NCI-H146 treated with DMSO at 0.1 percent for 48 hours (cell line): ENCODE measurements around the gene IL17RA.

Experiments
- DNase-seq: peaks from one replicate; lab custom pipeline; 2025; ENCODE audit not compliant: unreplicated experiment; lab: John Stamatoyannopoulos, UW

Gene IL17RA

DNA sequence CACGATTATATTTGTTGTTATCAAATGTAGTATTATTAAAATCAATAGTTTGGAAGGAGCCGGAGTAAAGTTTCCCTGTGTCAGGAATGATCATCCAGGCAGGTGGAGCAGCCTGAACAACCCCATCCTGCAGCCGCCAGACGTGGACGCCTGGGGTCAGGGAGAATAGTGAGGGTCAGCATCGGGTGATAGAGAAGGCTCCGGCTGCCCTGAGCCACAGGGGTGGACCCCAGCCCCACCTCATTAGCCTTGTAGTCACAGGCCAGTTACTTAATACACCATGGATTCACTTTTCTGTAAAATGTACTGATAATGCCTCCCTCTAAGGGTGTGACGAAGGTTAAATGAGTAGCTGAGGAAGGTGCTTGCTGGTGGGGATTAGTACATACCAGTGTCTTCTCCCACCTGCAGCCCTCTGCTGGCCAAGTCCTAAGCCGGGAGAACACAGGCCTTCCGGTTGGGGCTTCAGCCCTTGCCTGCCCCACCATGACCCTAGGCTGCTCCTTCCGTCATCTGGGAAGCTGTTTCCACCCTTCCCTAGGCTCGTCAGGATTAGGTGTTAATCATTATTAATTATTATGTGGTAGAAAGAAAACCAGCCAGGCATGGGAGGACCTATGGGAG lies 21.5 kb downstream of the IL17RA start:
- DNase-seq = no peak

DNA sequence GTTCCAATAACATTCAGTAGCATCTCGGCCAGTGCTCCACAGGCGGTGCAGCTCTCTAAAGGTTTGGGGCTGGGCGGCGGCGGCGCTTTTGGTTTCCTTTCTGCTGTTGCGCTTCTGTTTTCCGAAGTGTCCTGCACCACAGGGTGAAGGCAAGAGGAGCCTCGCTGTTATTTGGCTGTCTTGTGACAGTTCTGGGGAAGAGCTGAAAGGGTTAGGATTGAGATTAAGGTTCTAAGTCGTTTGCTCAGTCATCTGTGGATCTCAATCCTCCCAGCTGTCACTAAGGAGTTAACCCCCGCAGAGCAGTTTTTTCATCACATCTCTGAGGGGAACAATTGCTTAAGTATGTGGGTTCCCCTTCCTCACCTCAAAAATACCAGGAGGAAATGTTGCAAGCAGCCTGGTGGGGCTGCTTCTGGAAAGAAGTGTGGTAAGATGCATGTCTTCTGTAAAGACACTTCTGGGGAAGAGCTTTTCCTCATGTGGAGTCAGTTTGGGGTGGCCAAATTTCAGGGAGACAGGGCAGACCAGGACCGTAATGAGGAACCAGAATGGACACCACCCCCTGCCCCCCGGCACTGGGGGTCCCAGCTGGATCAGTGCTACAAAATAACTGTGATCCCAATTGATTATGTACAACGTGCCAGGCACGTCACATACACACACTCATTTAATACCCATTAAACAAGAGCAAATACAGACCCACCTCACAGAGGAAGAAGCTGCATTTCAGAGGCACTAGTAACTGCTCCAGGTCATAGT lies 22.2 kb downstream of the IL17RA start:
- DNase-seq = no peak

- no peak for DNase-seq
These were observed 22.7 kb downstream of the IL17RA start for GRCh38 chr22:17107547-17107810.

GRCh38 chr22:17108256-17109112 lies 23.7 kb downstream of the IL17RA start:
- no peak for DNase-seq

DNA sequence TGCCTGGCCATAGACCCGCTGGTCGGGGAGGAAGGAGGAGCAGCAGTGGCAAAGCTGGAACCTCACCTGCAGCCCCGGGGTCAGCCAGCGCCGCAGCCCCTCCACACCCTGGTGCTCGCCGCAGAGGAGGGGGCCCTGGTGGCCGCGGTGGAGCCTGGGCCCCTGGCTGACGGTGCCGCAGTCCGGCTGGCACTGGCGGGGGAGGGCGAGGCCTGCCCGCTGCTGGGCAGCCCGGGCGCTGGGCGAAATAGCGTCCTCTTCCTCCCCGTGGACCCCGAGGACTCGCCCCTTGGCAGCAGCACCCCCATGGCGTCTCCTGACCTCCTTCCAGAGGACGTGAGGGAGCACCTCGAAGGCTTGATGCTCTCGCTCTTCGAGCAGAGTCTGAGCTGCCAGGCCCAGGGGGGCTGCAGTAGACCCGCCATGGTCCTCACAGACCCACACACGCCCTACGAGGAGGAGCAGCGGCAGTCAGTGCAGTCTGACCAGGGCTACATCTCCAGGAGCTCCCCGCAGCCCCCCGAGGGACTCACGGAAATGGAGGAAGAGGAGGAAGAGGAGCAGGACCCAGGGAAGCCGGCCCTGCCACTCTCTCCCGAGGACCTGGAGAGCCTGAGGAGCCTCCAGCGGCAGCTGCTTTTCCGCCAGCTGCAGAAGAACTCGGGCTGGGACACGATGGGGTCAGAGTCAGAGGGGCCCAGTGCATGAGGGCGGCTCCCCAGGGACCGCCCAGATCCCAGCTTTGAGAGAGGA lies 24.5 kb downstream of the IL17RA start:
- DNase-seq = no peak

DNA sequence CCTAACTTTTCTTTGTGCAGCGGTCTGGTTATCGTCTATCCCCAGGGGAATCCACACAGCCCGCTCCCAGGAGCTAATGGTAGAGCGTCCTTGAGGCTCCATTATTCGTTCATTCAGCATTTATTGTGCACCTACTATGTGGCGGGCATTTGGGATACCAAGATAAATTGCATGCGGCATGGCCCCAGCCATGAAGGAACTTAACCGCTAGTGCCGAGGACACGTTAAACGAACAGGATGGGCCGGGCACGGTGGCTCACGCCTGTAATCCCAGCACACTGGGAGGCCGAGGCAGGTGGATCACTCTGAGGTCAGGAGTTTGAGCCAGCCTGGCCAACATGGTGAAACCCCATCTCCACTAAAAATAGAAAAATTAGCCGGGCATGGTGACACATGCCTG lies 25.2 kb downstream of the IL17RA start:
- no peak for DNase-seq

DNA sequence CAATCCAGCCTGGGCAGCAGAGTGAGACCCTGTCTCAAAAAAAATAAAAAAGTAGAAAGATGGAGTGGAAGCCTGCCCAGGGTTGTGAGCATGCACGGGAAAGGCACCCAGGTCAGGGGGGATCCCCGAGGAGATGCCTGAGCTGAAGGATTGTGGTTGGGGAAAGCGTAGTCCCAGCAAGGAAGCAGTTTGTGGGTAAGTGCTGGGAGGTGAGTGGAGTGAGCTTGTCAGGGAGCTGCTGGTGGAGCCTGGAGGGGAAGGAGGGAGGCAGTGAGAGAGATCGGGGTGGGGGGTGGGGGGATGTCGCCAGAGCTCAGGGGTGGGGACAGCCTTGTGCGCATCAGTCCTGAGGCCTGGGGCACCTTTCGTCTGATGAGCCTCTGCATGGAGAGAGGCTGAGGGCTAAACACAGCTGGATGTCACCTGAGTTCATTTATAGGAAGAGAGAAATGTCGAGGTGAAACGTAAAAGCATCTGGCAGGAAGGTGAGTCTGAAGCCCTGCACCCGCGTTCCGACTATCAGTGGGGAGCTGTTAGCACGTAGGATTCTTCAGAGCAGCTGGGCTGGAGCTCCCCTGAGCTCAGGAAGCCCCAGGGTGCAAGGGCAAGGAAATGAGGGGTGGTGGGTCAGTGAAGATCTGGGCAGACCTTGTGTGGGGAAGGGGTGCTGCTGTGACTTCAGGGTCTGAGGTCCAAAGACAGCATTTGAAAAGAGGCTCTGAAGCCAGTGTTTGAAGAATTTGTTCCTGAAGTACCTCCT lies 26.2 kb downstream of the IL17RA start:
- DNase-seq = no peak

DNA sequence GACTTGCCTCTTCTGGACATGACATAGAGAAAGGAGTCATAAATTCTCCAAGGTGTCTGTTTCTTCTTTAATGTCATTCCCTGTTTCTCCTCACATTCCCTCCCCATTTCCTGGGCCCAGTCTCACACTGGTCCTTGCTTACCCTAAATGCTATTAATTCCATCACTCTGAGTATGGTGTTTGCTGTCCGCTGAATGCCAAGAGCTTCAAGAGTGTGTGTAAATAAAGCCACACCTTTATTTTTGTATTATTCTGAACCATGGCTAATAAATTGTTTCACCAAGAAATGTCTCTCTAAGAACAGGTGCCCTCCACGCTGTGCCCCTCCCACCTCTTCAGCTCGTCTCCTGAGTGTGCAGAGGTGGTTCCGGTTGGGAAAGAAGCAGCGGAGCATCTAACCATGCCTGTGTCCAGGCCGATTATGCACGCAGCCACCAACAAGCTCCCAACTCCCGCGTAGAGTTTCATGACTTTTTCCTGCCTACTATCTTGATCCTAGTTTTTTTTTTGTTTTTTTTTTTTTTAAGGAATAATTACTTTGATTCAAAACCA lies 27.8 kb downstream of the IL17RA start:
- DNase-seq = no peak

DNA sequence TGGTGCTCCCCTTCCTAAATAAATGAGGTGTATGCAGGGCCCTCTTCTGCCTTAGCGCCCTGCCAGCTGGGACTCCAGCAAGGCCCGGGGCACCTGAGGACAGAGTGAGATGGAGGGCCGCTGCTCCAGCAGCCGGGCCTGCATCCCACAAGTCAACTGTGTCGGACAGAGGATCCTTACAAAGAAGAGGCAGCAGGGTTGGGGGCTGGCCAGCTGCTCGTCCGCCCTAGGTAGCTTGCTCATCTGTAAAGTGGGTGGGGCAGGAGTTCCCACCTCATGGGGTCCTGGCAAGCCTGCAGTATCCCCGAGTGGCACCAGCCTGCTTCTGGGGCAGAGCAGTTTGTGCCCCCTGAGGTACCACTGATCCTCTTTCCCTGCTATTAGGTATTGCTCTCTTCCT lies 28.8 kb downstream of the IL17RA start:
- no peak for DNase-seq

DNA sequence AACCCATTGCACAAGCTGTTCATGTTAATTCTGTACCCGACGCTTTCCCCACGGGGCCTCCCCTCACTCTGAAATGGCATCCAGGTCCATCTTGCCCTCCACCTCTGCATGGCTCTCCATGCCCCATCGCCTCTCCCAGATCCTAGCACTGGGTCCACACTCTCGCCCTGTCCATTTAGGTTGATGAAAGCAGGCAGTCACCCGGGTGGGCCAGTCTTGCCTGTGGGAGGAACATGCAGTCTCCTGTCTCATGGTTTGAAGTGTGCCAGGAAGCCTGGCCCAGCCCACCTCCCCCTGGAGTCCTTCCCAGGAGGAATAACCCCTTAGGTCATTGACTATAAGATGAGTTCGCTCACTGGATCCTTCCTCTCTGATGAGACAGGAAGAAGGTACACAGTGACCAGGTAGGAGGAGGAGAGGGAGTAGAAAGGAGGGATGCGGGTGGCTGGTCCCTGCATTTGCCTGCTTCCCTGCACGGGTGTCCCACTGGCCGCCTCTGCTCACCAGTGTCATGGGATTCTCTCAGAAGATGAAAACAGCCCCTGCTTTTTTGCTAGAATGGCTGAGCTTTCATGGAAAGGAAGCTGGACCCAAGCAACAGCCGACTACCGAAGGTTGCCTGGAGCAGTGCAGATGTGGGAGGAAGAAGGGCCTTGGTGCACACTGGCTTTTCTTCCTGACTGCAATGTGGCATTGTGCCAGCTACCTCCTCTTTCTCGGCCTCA lies 29.5 kb downstream of the IL17RA start:
- DNase-seq = no peak

- no peak for DNase-seq
These were observed 30.1 kb downstream of the IL17RA start for GRCh38 chr22:17114898-17115235.

- no peak for DNase-seq
These were observed 30.4 kb downstream of the IL17RA start for GRCh38 chr22:17115236-17115635.

DNA sequence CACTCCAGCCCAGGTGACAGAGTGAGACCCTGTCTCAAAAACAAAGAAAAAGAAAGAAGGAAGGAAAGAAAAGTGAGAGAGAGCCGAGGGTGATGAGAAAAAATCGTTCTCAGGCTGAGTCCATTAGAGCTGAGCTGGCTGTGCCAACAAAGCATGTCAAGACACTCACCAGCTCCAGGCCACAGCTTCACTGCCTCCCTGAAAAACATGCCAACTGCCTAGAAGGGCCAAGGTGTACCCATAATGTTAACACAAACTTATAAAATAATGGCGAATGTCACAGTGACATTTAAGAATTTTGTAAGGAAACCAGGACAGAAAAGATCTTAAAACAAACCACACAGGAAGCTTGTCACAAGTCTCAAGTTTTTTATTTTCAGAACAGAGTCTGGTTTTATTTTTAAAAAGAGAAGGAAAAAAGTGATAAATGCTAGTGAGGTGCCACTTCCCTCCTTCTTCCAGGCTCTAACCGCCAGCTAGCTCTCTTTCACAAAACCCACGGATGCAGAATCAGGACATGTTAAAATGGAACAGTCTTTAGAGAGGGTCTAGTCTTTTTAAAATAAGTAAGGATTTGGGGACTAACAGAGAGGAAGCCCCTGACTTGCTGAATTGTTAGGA lies 31.3 kb downstream of the IL17RA start:
- no peak for DNase-seq

GRCh38 chr22:17116572-17117330 lies 32.0 kb downstream of the IL17RA start:
- DNase-seq = no peak

- DNase-seq = no peak
These were observed 32.6 kb downstream of the IL17RA start for GRCh38 chr22:17117400-17117799.

- no peak for DNase-seq
These were observed 33.1 kb downstream of the IL17RA start for GRCh38 chr22:17117890-17118289.

- no peak for DNase-seq
These were observed 33.5 kb downstream of the IL17RA start for GRCh38 chr22:17118342-17118741.

- no peak for DNase-seq
These were observed 34.8 kb downstream of the IL17RA start for GRCh38 chr22:17119481-17120202.
